ENCODE data around the gene HMGN3. TPM values are rescaled to one million over a fixed set of nuclear protein-coding genes. Genes with fewer than 3 reads are reported as not detected.

The HMGN3 gene
- total and polyA plus RNA-seq, 11 donors: 69.4 to 219 (median 127) TPM

DNA sequence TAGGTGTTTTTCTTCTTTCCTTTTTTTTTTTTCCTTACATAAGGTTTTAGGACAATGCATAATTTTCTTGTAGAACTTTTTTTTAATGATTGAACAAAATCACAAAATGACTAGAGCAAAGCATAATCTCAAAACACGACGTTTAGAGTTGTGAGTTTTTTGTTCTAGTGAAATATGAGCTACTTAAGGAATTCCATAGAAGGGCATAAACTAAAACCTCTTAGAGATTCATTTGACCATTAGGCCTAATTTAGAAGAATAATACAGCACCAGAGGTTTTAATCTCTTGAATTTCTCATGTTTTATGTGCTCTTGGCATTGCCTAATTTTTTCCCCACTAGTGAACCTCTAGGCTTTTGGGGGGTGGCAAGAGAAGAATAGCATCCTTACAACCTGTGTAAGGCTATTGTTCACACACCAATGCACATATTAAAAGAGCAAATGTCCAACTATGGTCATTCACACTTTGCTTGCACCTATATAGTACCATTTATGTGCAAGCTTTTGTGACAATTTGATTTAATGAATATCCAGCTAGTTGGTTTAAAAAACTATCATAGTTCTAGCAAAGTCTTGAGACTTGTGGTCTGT lies 44.6 kb downstream of the HMGN3 start:
- 72 to 80% (median 76%) methylated on average over 2 of the region's 2 CpGs for WGBS, 4 donors
- ATAC-seq: no peak
- Histone ChIP-seq H3K27ac (no peak overlapping the region), H3K4me3 (no peak overlapping the region), H3K9me3 (peaks cover 0 to 8% (median 0%) of the 10 kb centered on the region in 12 donors), H3K4me1 (peaks cover 0 to 14% (median 2%) of the 10 kb centered on the region in 12 donors), H3K27me3 (no peaks in the 10 kb centered on the region), H3K36me3 (no peaks in the 10 kb centered on the region)
- intact Hi-C loops (cut with DNase I): no loop called here
- DNase-seq: no peak
- no peak for TF ChIP-seq POLR2A (IDR thresholded peaks at IDR 0.05)
- TF ChIP-seq, protein P1, sequence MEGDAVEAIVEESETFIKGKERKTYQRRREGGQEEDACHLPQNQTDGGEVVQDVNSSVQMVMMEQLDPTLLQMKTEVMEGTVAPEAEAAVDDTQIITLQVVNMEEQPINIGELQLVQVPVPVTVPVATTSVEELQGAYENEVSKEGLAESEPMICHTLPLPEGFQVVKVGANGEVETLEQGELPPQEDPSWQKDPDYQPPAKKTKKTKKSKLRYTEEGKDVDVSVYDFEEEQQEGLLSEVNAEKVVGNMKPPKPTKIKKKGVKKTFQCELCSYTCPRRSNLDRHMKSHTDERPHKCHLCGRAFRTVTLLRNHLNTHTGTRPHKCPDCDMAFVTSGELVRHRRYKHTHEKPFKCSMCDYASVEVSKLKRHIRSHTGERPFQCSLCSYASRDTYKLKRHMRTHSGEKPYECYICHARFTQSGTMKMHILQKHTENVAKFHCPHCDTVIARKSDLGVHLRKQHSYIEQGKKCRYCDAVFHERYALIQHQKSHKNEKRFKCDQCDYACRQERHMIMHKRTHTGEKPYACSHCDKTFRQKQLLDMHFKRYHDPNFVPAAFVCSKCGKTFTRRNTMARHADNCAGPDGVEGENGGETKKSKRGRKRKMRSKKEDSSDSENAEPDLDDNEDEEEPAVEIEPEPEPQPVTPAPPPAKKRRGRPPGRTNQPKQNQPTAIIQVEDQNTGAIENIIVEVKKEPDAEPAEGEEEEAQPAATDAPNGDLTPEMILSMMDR (IDR thresholded peaks at IDR 0.05): no peak

DNA sequence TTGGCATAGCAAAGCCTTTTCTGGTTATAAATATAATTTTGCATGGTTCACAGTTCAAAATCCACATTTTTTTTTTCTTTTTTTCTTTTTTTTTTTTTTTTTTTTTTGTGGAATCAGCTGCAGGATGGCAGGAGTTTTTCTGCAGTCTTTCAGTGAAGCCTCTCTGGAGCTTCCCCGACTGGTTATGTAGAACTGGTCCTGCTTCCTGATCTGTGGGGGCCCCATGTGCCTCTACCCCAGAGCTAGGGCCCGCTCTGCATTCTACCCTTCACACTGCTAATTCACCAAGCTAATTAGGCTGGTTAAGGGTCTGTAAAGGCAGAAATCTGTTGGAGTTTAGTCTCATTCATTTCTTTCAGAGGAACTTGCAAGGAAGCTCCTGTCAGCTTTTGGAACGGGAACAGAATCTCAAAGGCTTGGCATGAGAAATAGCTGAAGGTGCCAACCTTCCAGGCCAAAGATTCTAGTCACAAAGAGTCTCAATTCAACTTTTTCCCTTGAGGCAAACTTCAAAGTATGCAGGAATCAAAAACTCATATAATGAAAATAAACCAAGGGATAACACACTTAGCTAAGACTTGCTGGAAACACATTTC lies 45.5 kb downstream of the HMGN3 start:
- no peaks in the 10 kb centered on the region for H3K27me3 ChIP-seq
- H3K4me1 ChIP-seq: peaks cover 0 to 14% (median 2%) of the 10 kb centered on the region in 12 donors
- H3K27ac ChIP-seq: no peak overlapping the region
- ATAC-seq: no peak
- TF ChIP-seq, protein P1 (IDR thresholded peaks at IDR 0.05): no peak
- H3K36me3 ChIP-seq: no peaks in the 10 kb centered on the region
- intact Hi-C loops (cut with DNase I): no loop called here
- DNase-seq: no peak
- peaks cover 0 to 8% (median 0%) of the 10 kb centered on the region in 12 donors for H3K9me3 ChIP-seq
- H3K4me3 ChIP-seq: no peak overlapping the region
- WGBS, 4 donors: 46 to 57% (median 52%) methylated on average over 3 of the region's 3 CpGs

DNA sequence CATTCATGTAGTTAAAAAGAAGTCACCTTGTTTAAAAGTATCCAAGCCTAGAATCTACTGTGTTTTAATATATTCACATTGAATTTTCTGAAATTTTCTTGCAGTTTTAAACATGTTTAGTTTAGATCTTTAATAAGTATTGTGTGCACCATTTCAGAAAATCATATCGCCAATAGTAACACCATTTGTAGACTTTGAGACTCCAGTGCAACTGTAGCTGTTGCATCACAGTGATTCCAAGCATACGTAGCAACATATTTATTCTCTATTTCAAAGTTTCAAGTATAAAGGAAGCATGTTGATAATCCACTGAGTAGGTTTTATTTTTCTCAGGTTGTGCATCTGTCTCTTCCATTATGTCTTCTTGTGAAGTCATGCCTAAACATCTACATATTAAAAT lies 46.4 kb downstream of the HMGN3 start:
- no peak overlapping the region for H3K27ac ChIP-seq
- H3K4me3 ChIP-seq: no peak overlapping the region
- H3K36me3 ChIP-seq: no peaks in the 10 kb centered on the region
- TF ChIP-seq, protein P1 (IDR thresholded peaks at IDR 0.05): no peak
- no peak for ATAC-seq
- peaks cover 0 to 8% (median 0%) of the 10 kb centered on the region in 12 donors for H3K9me3 ChIP-seq
- 88 to 94% (median 90%) methylated on average over 2 of the region's 2 CpGs for WGBS, 4 donors
- intact Hi-C loops (cut with DNase I): no loop called here
- H3K4me1 ChIP-seq: peaks cover 0 to 14% (median 2%) of the 10 kb centered on the region in 12 donors
- H3K27me3 ChIP-seq: no peaks in the 10 kb centered on the region
- no peak for DNase-seq

DNA sequence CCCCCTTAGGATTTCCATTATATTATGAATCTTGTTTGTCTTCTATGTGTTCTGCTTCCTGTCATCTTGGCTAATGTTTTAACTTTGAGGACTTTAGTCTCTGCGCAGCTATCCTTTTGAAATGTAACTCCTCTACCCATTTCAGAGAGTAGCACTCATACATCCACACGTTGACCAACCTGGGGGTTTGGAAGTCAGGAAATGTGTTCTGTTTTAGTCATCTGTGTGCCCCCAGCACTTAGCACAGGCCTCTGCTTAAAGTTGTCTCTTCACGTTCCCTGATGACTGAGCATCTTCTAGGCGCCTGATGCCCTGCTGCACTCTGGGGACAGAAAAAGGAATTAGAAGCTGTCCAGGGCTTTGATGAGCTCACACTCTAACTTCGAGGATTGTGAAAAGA lies 47.9 kb downstream of the HMGN3 start:
- Histone ChIP-seq H3K27ac (no peak overlapping the region), H3K4me1 (peaks cover 0 to 14% (median 2%) of the 10 kb centered on the region in 12 donors), H3K36me3 (no peaks in the 10 kb centered on the region), H3K27me3 (no peaks in the 10 kb centered on the region), H3K4me3 (no peak overlapping the region), H3K9me3 (peaks cover 0 to 7% (median 0%) of the 10 kb centered on the region in 12 donors)
- DNase-seq (no peak), ATAC-seq (no peak)
- intact Hi-C loops (cut with DNase I): no loop called here
- TF ChIP-seq POLR2A (IDR thresholded peaks at IDR 0.05): no peak
- TF ChIP-seq, protein P1 (IDR thresholded peaks at IDR 0.05): no peak
- 72 to 78% (median 75%) methylated on average over 5 of the region's 5 CpGs for WGBS, 4 donors

Measured in heart left ventricle (tissue), 16 donors.